HG03565 (cell line): Measurements from ENCODE around the gene TCF4.

Source experiments
- ATAC-seq: cut with Tn5 transposase; IDR thresholded peaks from one replicate; pipeline ENCODE4 v1.9.1; 2021; ENCODE audit warnings: mild to moderate bottlenecking, moderate library complexity; ENCODE audit not compliant: unreplicated experiment

Gene TCF4

DNA sequence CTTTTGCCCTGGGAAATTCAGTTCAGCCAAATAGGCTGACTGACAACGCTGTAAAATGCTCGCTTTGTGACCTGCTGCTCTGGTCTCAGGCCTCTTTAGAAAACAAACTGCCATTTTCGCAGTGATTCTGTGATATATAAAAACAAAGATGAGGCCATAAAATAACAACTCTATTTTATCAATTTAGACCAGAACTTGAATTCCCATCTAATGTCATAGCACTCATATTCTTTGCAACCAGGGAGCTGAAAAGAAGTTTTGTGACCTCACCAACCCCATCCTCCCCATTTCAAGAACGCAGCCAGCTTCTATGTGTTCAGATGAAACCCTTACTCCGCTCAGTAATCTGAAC is 40.3 kb downstream of the TCF4 start:
- ATAC-seq, result no peak

DNA sequence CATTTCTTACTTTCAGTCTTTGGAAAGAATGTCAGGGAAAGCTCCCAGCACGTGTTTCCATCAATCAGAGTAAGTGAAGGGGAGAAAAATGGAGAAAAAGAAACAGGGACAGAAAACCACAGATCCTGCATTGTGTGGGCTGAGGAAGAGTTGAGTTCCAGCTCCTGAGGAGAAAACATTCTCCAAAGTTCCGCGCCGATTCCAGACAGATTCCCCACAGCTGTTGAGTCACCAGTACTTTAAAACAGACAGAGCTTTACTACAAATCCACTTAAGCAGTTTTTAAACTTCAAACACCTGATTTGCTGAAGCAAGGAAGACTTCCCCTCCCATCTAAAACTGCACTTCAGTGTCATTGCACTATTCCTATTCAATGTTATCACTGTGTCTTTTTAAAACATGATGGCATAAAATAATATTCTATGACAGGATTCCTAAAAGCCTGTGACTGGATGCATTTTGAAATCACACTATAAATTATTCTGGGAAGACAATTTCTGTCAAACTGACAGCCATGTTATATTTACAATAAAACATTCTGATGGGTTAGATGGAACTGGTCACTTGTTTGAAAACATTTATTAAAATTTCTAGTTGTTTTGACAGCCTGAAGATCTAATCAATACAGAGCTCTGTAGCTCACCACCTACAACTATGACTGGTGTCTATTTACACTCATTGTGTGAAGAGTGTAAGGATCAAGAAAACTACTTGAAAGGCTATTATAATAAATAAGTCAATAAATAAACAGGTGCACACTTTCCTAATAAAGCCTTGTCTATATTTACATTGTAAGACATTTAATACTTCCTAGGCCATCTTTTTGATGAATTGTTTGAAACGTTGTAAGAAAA is 40.9 kb downstream of the TCF4 start:
- no peak for ATAC-seq

DNA sequence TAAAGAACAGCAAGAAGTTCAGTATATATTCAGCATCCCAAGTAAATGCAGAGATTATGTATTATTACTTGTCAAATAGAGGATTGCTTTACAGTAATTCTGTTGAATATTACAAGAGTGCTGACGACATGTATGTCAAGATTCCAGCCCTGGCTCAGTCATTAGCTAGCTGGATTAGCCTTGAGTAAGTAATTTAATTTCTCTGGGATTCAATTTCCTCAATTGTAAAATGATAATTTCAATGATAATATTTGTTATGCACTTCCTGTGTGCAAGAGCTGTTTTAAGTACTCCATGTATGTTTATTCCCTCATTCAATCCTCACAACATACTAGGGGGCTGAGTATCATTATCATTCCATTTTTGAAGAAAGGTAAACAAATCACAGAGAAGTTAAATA is 44.0 kb downstream of the TCF4 start:
- ATAC-seq, result no peak

DNA sequence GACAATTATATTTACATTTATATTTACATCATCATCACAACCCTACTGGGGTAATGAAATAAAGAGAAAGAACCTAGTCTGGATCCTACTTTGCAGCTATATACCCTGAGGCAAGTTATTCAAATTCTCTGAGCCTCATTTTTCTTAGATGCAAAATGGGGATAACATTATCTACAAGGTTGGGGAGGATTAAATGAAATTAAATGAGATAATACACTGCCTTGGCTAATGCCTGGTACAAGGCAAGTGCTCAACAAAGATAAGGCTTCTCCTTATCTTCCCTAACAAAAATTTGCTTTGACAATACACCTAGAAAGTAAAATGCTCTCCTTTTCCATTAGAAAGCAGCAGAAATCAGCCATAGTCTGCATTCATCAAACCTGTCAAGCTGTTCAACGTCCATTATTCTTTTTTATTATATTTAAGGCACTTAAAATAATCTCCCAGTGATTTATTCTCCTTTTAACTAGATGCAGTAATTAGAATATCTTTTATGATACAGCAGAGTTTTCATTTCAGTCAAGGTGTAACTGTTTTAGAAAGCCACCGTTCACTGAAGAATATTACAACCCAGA is 44.8 kb downstream of the TCF4 start:
- no peak for ATAC-seq

DNA sequence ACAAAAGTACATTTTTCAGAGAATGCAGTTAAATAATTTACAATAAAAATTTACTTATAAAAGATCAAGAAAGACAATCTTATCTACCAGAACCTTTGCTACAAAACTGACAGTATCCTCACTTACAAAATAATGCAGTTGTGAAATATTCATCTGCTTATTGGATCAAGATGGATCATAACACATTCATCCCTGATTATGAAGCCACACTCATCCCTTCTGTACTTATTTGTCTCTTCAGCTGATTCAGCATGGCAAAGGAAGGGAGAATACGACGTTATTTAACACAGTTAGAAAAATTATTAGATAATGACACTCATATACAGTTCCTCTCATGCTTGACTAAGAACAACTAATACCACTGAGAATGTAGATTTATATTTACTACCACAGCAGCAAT is 46.4 kb downstream of the TCF4 start:
- no peak for ATAC-seq

DNA sequence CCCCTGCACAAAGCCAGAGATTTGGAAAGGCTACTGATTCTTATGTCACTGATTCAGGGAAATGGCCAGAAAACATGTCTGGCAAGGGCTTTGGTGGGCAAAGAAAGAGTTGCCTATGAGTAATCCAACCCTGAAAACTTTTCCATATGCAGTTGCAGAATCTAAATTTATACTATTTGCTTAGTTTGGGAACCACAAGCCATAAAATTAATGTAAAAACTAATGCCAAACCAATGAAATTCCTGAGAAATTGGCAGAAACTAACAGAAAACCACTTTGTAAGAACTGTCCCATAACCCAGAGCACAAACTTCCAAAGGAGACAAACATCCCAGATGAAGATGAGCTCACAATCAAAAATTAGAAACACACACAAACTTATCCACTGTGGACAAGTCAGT is 48.8 kb downstream of the TCF4 start:
- ATAC-seq, result no peak

DNA sequence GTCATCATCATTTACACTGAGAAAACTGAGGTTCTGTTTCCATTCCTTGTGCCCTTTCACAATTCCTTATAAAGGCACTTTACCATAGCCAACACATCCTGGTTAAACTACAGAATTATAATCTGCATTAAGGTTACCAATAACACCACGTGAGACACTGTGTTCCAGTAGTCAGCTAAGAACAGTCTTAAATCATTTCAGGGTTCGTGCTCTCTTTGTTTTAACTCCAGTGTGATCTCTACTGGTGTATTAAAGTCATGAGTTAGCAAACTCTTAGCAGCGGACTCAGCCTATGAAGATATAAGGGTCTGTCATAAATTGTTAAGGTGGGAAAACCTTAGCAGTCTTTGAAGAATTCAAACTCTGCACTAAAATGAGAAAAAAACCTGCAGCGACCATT is 53.0 kb downstream of the TCF4 start:
- no peak for ATAC-seq

DNA sequence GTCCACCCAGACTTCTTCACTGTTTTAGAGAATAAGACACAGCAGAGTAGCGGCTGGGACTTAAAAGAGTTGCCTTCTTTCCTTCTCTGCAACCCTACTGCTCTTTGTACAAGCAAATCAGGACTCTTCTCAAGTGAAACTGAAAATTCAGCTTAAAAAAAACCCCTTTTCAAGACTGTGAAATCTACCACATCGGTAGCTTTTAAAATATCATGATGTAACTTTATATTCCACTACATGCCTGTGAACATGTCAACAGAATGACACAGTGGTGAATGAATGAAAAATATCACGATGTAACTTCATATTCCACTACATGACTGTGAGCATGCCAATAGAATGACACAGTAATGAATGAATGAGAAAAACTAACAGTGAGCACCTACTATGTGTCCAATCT is 53.4 kb downstream of the TCF4 start:
- no peak for ATAC-seq

DNA sequence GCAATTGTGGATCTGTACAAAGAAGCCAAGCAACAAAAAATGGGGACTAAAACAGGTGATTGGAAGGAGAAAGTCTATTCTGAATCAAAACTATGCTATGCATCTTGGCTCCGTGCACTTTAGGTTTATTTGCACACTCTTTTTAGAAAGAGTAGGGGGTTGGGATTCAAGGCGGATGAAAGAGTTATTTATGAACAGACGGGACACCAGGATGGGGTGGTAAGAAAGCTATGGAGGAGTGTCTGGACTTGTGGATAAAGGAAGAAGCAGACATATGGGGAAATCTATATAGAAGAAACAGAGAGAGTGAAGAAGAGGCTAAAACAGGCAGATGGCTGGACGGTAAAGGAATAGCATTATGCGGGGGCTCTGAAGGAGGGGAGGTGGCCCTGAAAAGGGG is 57.8 kb downstream of the TCF4 start:
- no peak for ATAC-seq

DNA sequence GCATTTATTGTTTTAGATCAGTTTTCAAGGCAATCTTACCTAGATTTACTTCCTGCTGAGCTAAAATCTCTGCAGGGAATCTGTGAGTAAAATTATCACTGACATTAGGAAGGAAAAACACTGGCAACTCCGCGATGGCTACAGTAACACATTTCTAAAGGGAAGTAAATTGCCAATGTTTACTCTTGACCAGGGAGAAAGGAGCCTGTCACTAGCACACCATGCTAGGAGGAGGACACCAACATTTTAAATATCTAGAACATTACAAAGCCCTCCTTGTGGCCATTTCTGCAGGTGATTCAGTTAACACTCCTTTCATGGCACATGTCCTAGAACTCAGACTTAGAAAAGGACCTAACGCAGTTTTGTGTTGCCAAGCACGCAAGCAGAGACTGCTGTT is 58.4 kb downstream of the TCF4 start:
- no peak for ATAC-seq

DNA sequence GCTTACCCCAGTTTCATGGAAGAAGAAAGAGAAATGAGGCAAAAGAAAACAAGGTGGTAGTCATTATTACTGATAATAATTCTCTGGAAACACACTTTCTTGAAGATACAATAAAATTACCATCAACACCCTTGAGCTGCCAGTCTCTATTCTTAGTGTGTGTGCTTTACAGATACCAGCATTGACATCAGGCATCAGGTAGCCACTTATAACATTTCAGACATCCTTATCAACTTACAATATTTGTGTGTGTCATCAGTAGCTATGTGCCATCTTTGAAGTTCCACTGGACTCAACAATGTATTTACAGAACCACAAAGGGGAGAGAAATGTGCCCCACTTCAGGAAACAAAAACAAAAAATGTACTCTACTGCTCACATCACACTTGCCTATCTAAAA is 62.1 kb downstream of the TCF4 start:
- no peak for ATAC-seq

DNA sequence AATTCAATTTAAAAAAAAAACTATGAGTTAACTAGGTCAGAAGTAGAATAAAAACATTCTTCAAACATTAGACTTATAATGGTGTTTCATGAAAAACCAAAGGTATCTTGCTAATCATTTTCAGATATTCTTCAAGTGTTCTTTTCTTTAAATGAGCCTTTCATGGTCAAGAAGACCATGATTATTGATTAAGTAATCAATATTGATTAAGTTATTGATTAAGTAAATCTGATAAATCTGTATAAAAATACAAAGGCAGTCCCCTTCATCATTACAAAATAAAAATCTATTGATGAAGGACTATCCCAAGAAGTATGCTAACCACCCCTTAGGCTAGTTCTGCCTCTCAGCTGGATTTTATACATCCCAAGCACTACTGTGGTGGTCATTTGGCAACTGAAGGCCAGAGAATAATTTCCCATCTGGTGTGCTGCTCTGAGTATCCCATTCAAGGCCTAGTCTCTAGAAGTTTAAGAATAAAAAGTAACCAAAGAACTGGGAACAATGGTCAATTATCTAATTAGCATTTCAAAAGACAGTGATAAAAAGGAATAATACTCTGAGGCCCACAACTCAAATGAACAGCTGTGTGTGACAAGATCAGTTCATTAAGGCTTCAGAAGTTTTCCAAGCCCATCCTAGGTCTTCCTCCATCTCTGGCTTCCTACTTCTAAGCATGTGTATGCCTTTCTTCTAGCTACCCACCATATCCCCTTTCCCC is 63.5 kb downstream of the TCF4 start:
- ATAC-seq, result no peak

DNA sequence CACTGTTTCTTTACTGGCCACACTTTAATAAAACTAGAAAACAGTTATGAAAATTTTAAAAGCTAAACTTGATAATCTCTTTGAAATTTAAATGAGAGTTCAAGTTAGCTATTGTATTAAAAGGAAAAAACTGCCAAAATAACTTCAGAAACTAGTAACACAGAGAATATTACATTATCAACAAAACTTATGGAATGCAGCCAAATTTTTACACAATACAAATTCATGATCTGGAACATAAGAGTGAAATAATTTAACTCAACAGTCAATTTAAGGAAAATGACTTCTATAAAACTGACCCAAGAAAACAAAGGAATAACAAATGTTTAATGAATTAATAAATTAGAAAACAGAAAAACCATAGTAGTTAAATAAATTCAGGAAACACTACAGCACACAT is 65.0 kb downstream of the TCF4 start:
- ATAC-seq, result no peak

DNA sequence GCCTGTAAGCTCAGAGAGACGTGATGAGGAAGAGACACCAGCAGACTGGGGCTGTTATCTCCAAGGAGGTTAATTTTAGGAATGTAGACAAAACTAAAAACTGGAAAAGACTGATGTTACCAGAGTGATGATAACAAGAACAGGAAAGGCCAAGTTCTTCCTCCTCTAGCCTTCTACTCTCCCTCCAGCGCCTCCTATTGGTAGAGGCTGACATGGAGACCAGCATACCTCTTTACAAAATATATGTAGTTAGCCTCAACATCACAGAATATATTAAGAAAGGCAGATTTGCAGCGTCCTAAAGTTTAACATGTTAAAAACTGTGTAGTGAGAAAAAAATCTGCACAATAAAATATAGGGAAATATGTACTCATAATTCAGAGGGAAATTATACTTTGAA is 66.0 kb downstream of the TCF4 start:
- no peak for ATAC-seq

DNA sequence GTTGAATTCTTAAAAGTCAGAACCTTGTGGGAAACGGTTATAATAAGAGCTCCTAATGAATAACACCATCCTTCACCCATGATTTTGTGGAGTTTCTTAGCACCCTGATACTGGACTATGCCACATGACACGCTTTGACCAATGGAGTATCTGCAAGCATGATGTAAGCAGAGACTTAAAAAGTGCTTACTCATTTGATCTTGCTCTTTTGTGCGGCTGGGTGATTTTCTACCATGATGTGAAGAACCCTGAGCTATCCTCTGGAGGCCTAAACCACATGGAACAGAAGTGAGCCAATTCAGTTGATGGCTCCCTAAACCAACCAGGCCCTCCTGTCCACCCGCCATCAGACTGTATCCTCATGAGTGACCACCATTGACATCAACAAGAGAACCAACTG is 70.9 kb downstream of the TCF4 start:
- ATAC-seq, result no peak

DNA sequence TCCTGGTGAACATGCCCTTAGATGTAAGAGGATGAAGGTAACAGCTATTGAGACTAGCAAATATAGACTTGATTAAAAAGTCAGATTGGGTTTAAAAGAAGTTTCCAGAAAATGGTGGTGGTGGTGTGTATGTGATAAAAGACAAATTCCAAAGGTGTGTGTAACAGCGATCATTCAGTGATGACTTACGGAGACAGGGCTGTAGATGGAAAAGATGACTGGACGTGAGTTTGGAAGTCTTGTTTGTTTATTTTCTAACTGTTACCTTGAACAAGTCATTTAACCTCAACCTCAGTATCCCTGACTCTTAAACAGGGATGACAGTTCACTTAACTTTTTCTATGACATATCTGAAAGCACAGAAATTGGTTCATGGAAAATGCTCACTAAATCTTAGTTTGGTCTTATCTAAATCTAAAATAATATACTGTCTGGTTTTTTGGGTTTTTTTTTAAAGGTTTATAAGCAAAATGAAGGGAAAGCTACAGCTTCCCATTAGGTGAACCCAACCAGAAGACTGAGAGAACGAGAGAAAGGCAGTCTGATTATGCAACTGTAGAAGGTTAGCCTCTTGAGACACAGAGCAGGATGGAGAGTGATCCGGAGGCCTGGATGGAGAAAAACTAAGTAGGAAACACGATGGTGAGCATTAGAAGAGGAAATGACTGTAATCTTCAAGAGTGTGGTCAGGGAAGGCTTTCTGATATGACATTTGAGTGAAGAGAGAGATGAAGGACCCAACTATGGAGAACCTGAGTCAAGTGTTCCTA is 71.9 kb downstream of the TCF4 start:
- ATAC-seq, result no peak

DNA sequence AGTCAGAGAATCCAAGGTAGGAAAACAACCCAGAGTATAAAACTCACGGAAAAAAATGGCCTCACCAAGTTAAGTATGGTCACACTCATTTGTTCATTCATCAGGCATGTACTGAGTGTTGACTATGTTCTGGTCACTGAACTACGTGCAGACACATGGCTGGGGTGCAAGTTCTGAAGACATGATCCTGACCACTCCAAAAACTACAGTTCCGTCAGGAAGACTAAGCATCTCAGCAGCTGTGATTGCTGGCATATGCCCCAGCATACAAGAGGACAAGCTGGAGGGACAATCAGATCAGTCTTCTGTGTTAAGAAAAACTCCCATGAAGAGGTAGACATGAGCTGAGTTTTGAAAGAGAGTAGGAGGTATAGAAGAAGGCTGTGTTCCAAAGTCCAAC is 72.8 kb downstream of the TCF4 start:
- no peak for ATAC-seq

DNA sequence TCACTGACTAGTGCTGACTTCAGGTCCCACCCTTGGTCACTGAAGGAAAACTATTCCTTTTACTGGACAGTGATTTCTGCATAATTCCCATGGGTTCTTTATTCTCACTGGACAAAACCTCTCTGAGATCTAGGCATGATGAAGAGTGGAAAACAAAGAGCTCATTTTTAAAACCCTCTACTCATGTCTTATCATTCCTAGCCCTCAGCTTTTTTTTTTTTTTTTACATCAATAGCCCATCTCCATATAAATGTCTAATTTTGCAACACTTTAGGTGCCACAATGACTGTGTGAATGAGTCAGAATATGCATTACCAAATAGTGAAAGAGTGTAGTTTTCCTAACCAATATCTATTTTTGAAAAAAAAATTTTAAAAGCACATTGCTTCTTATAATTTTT is 74.8 kb downstream of the TCF4 start:
- ATAC-seq, result no peak

DNA sequence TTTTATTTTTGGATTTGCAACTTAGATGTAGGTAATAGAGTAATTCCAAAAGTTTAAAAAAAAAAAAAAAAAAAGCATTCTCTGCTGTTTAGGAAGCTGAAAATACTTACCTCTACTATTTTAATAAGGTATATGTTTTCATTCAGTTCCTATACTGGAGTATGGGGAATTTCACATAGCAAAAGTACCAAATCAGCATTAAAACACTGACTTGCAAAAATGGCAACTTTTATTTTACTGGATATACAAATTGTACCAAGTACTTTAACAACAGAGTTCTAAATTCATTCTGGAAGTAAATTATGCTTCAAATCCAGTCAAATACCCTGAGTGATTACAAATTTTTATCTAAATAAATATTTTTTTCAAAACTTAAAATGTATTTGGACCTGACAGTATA is 76.7 kb downstream of the TCF4 start:
- no peak for ATAC-seq

DNA sequence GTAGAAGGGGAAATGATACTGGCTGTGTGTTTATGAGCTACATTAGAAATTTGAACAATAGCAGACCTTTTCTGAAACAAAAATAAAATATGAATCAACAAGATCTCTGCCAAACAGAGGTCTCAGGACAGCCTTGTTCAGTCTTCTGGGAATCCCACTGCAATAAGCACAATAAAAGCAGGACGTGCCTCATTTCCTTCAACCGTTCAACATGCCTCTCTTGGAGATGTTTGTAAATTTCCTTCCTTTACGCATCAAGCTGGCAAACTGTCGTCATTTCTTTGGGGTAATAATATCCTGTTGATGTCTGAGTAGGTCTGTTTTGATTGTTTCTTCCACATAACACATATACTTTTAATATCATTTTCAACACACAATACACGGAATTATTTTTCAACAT is 77.2 kb downstream of the TCF4 start:
- no peak for ATAC-seq

DNA sequence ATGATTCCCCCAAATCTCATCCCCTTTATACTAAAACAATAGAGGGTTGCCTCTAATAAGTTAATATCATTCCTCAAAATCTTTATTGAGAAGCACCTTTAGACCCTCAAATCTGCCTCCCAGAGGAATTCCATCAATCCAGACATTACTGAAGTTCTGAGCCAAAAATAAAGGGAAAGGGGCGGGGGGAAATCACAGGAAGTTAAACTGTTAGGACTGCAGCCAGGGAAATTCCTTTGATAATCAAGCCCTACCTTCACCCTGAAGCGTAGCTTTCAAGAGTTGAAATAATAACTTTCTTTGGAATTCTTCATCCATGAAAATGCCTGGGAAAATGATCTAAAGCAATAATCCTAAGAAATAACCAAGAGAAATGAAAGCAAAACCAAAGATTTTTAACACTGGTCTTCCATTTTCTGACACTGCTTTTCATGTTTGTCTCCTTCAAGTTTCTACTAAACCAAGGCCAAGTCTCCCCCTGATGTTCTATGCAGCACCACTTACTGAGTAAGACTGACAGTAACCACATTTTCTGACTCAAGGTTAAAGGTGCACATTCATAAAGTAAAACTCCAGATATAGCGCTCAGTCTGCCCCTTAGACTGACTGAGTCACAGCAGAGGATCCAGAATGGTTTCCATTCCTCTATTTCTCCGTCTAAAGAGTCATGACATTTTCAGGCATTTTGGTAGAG is 78.2 kb downstream of the TCF4 start:
- peak; percentile 95 for ATAC-seq
